CD4-positive, alpha-beta T cell (primary cell): ENCODE measurements around the gene CTXN2. TPM values are rescaled to one million over a fixed set of nuclear protein-coding genes. Genes with fewer than 3 reads are reported as not detected.

ENCODE experiments used
- ATAC-seq: fragments of 200-7000 bp; cut with Tn5 transposase; one replicate; pipeline ENCODE4 v1.10.0; 2022; ENCODE audit warnings: mild to moderate bottlenecking; ENCODE audit not compliant: poor library complexity
- CTCF ChIA-PET: fragments of 350-600 bp; sonication (Branson Sonifier 250); formaldehyde crosslinking; loops from one replicate; lab custom pipeline; 2021; ENCODE audit warnings: antibody characterized with exemption, inconsistent platforms; lab: Charles Lee
- POLR2A ChIA-PET: fragments of 350-600 bp; sonication (Branson Sonifier 250); formaldehyde crosslinking; loops from one replicate; lab custom pipeline; 2021; ENCODE audit warnings: antibody characterized with exemption, inconsistent platforms; lab: Charles Lee
- DNase-seq, 14 experiments: peaks; one replicate each; pipeline ENCODE4 v3.0.0-alpha.2; 2013 to 2020; ENCODE audit warnings: mixed read lengths in 2 of 14
- H3K27ac ChIP-seq, 2 donors: one replicate each; pipeline versions ENCODE4 v1.5.1 to v1.7.0; 2013; ENCODE audit warnings: low read length in 2 of 2, low read depth in 1 of 2, mild to moderate bottlenecking in 1 of 2
- H3K27me3 ChIP-seq, 2 experiments: 1 replicate in 1 of 2; 2 replicates in 1 of 2; pipeline versions ENCODE4 v1.6.1 to v1.7.0; 2013; ENCODE audit warnings: low read length in 2 of 2, control low read depth in 1 of 2, mild to moderate bottlenecking in 1 of 2, moderate library complexity in 1 of 2; ENCODE audit not compliant: insufficient read depth in 2 of 2, control insufficient read depth in 1 of 2
- H3K36me3 ChIP-seq: one replicate; pipeline ENCODE4 v1.6.1; 2013; ENCODE audit warnings: low read length, control low read depth; ENCODE audit not compliant: insufficient read depth
- H3K4me1 ChIP-seq: one replicate; pipeline ENCODE4 v1.6.1; 2013; ENCODE audit warnings: low read length, control low read depth; ENCODE audit not compliant: insufficient read depth
- H3K4me3 ChIP-seq: one replicate; pipeline ENCODE4 v1.5.1; 2013; ENCODE audit warnings: mild to moderate bottlenecking, low read length, moderate library complexity
- H3K9me3 ChIP-seq, 2 experiments: 1 replicate in 1 of 2; 2 replicates in 1 of 2; pipeline versions ENCODE4 v1.6.1 to v1.7.0; 2013; ENCODE audit warnings: low read length in 2 of 2, mild to moderate bottlenecking in 2 of 2, control low read depth in 1 of 2, moderate library complexity in 1 of 2; ENCODE audit not compliant: control insufficient read depth in 1 of 2, insufficient read depth in 1 of 2
- H3K27ac Mint-ChIP-seq: one replicate; pipeline ENCODE4 v1.8.0; 2020; ENCODE audit warnings: mixed read lengths
- H3K27me3 Mint-ChIP-seq: one replicate; pipeline ENCODE4 v1.8.0; 2021; ENCODE audit warnings: mixed read lengths
- H3K36me3 Mint-ChIP-seq: one replicate; pipeline ENCODE4 v1.8.0; 2021; ENCODE audit warnings: low read depth, mixed read lengths
- H3K4me1 Mint-ChIP-seq: one replicate; pipeline ENCODE4 v1.8.0; 2021; ENCODE audit warnings: low read depth, mixed read lengths
- H3K4me3 Mint-ChIP-seq: one replicate; pipeline ENCODE4 v1.8.0; 2020; ENCODE audit warnings: mild to moderate bottlenecking, mixed read lengths
- H3K9me3 Mint-ChIP-seq: one replicate; pipeline ENCODE4 v1.8.0; 2020; ENCODE audit warnings: mixed read lengths
- CTCF ChIP-seq: fragments of 200-600 bp; IDR thresholded peaks from one replicate; pipeline ENCODE4 v1.8.0; 2022; ENCODE audit warnings: antibody characterized with exemption, mild to moderate bottlenecking
- intact Hi-C, 2 experiments: fragments of 100-400 bp; cut with DNase I in 1 of 2; cut with micrococcal nuclease in 1 of 2; formaldehyde crosslinking; loops; one replicate each; pipeline versions ENCODE4 v1.15.1 to v1.9.0; 2023 to 2025; cut with DNase I, micrococcal nuclease
- total RNA-seq, 174 experiments: library from RNA in 2 of 174; stranded (reverse) in 2 of 174; gene quantifications; one replicate each; pipeline ENCODE4 v1.2.3 and lab custom pipeline; 2021 to 2026

CTXN2 gene
- total RNA-seq, 2 experiments from 2014 or later, result not detected

- no peak overlapping the region for H3K4me3 ChIP-seq
- H3K27me3 ChIP-seq, result peaks cover 8 to 11% of the 10 kb centered on the region in 2 experiments
- intact Hi-C loops, result no loop called here
- no peak for TF ChIP-seq CTCF
- H3K9me3 ChIP-seq, result no peaks in the 10 kb centered on the region
- H3K27ac Mint-ChIP-seq, result no peak overlapping the region
- H3K36me3 Mint-ChIP-seq, result no peaks in the 10 kb centered on the region
- peaks cover 44% of the 10 kb centered on the region for H3K27me3 Mint-ChIP-seq
- H3K27ac ChIP-seq, result no peak overlapping the region
- ChIA-PET POLR2A (no interaction called here), CTCF (no interaction called here)
- H3K36me3 ChIP-seq, result no peaks in the 10 kb centered on the region
- H3K4me1 Mint-ChIP-seq, result no peaks in the 10 kb centered on the region
- no peaks in the 10 kb centered on the region for H3K9me3 Mint-ChIP-seq
- no peak for DNase-seq
- ATAC-seq, result no peak
- no peak overlapping the region for H3K4me3 Mint-ChIP-seq
- peaks cover 3% of the 10 kb centered on the region for H3K4me1 ChIP-seq
These were observed 8.7 kb upstream of the CTXN2 start for GRCh38 chr15:48182749-48183148.

GRCh38 chr15:48185529-48185928 is 5.9 kb upstream of the CTXN2 start:
- Mint-ChIP-seq H3K9me3 (no peaks in the 10 kb centered on the region), H3K27me3 (peaks cover 50% of the 10 kb centered on the region), H3K36me3 (no peaks in the 10 kb centered on the region), H3K4me3 (no peak overlapping the region), H3K27ac (no peak overlapping the region), H3K4me1 (no peaks in the 10 kb centered on the region)
- H3K36me3 ChIP-seq, result no peaks in the 10 kb centered on the region
- peaks cover 8 to 13% of the 10 kb centered on the region in 2 experiments for H3K27me3 ChIP-seq
- no peak for TF ChIP-seq CTCF
- H3K9me3 ChIP-seq, result no peaks in the 10 kb centered on the region
- H3K4me1 ChIP-seq, result no peaks in the 10 kb centered on the region
- ATAC-seq (no peak), DNase-seq (no peak)
- H3K27ac ChIP-seq, result no peak overlapping the region
- intact Hi-C loops, result no loop called here
- CTCF ChIA-PET, result no interaction called here
- no peak overlapping the region for H3K4me3 ChIP-seq
- POLR2A ChIA-PET, result no interaction called here

- H3K36me3 Mint-ChIP-seq, result no peaks in the 10 kb centered on the region
- H3K27me3 Mint-ChIP-seq, result peaks cover 54% of the 10 kb centered on the region
- H3K4me3 Mint-ChIP-seq, result no peak overlapping the region
- POLR2A ChIA-PET, result no interaction called here
- peaks cover 3% of the 10 kb centered on the region for H3K9me3 Mint-ChIP-seq
- TF ChIP-seq CTCF, result no peak
- no peak for DNase-seq
- no peaks in the 10 kb centered on the region for H3K36me3 ChIP-seq
- intact Hi-C loops, result no loop called here
- ATAC-seq, result no peak
- no peak overlapping the region for H3K27ac Mint-ChIP-seq
- peaks cover 6 to 11% of the 10 kb centered on the region in 2 experiments for H3K27me3 ChIP-seq
- CTCF ChIA-PET, result no interaction called here
- no peaks in the 10 kb centered on the region for H3K4me1 ChIP-seq
- H3K4me1 Mint-ChIP-seq, result no peaks in the 10 kb centered on the region
- H3K9me3 ChIP-seq, result no peaks in the 10 kb centered on the region
- H3K27ac ChIP-seq, result no peak overlapping the region
- H3K4me3 ChIP-seq, result no peak overlapping the region
These were observed 5.2 kb upstream of the CTXN2 start for GRCh38 chr15:48186271-48186670.
